ENCODE measurements around the gene MINK1. TPM values are rescaled to one million over a fixed set of nuclear protein-coding genes. Genes with fewer than 3 reads are reported as not detected.

The MINK1 gene
- total RNA-seq, 2 experiments from 2014 or later, result 40.6 to 62.5 TPM

DNA sequence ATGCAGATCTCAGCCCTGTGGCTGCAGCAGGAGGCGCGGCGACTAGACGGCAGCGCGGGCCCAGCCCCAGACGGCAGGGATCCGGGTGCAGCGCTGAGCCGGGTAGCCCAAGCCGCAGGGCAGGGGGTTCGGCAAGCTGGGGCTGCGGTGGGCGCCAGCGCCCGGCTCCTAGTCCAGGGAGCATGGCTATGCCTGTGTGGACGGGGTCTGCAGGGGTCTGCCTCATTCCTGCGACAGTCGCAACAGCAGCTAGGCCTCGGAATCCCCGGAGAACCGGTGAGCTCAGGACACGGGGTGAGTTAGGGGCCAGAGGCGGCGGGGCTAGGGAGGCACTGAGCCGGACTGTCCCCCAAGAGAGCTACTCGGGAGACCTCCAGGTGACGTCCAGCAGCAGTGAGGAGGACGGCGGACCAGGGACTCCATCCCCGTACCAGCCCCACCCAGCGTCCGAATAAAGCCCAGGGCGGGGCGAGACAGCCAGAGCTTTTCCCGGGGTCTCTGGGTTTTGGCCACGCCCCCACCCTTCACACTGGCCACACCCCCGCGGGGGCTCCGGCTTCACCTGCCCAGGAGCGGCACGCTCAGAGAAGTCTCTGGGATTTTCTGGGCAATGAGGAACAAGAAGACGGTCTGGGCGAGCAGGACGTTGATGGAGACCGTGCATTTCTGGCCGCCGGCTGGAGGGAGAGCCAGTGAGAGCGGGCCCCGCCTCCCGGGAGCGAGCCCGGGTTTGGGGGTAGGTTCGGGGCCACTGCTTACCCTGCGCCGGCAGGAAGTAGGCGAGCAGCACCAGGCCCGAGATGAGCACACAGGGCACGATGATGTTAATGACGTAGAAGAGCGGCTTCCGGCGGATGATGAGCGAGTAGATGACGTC is 67.3 kb downstream of the MINK1 start:
- no peak overlapping the region for H2AFZ ChIP-seq (ENCODE audit: low read length)
- peak overlapping the region; percentile 43 for H3K4me3 ChIP-seq (ENCODE audit: low read depth, low read length, poor library complexity, severe bottlenecking)
- H3K27ac ChIP-seq (ENCODE audit: low read depth, low read length, poor library complexity, severe bottlenecking), result no peak overlapping the region
- no TSS peak for BruUV-seq (replicated peaks)
- H3K9me3 ChIP-seq (ENCODE audit: low read length), result no peaks in the 10 kb centered on the region
- ChIA-PET CTCF (ENCODE audit: unreplicated experiment) (no interaction called here), POLR2A (interaction anchor here (0.5 kb wide), 1 partner anchor 443 kb away, joined by 3 read pairs; no protein-coding TSS in a partner anchor)
- peak; percentile 14 for DNase-seq (ENCODE audit: low spot score)
- peak overlapping the region; percentile 40 for H3K4me2 ChIP-seq (ENCODE audit: low read length)
- H3K9me2 ChIP-seq (ENCODE audit: insufficient read depth, low read length), result no peaks in the 10 kb centered on the region
- no peaks in the 10 kb centered on the region for H4K20me1 ChIP-seq (ENCODE audit: insufficient read depth, low read length)
- H3K79me2 ChIP-seq (ENCODE audit: insufficient read depth, low read depth, low read length), result no peaks in the 10 kb centered on the region
- intact Hi-C loops (cut with micrococcal nuclease; ENCODE audit: unreplicated experiment), result loop anchor here (5.0 to 10.0 kb wide), 2 partner anchors 266 to 333 kb away; no protein-coding TSS in a partner anchor
- peaks cover 17% of the 10 kb centered on the region; the same call in 1 of the 2 replicates for H3K36me3 ChIP-seq (ENCODE audit: insufficient read depth, low read length)
- peaks cover 9% of the 10 kb centered on the region for H3K4me1 ChIP-seq (ENCODE audit: insufficient read depth, low read length, poor library complexity, severe bottlenecking)
- TF ChIP-seq EZH2phosphoT487 (IDR thresholded peaks at IDR 0.05; ENCODE audit: borderline replicate concordance, low read depth, low read length) (no peak), CTCF (conservative IDR thresholded peaks at IDR 0.05; ENCODE audit: low read length) (no peak)

DNA sequence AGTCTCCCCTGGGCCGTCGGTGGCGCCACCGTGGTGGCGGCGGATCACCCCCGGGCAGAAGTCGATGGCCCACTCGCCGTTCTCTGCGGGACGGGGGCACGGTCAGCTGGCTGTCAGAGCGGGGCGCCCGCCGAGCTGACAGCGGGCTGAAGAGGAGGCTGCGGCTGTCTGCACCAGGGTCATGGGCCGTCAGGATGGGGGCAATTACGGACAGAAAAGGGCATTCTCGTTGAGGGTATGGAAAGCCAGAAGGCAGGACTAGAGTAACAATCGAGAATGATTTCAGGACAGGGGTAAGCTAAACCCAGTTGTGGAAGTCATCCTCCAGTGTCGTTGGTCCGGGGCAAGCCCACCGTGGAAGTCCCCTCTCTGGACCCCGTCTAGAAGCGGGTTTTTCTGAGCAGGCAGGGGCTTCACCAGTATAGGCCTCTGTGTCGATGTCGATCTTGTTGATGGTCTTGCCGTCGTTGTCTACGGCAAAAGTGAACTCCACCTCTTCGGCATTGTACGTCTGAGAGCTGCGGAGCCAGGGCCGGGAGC is 68.0 kb downstream of the MINK1 start:
- POLR2A ChIA-PET, result no interaction called here
- H3K27ac ChIP-seq (ENCODE audit: low read depth, low read length, poor library complexity, severe bottlenecking), result no peak overlapping the region
- DNase-seq (ENCODE audit: low spot score), result no peak
- CTCF ChIA-PET (ENCODE audit: unreplicated experiment), result no interaction called here
- H3K9me2 ChIP-seq (ENCODE audit: insufficient read depth, low read length), result no peaks in the 10 kb centered on the region
- intact Hi-C loops (cut with micrococcal nuclease; ENCODE audit: unreplicated experiment), result loop anchor here (5.0 to 10.0 kb wide), 2 partner anchors 266 to 334 kb away; no protein-coding TSS in a partner anchor
- H3K9me3 ChIP-seq (ENCODE audit: low read length), result no peaks in the 10 kb centered on the region
- peaks cover 11% of the 10 kb centered on the region; the same call in 1 of the 2 replicates for H3K36me3 ChIP-seq (ENCODE audit: insufficient read depth, low read length)
- peaks cover 9% of the 10 kb centered on the region for H3K4me1 ChIP-seq (ENCODE audit: insufficient read depth, low read length, poor library complexity, severe bottlenecking)
- peak overlapping the region; percentile 43 for H3K4me3 ChIP-seq (ENCODE audit: low read depth, low read length, poor library complexity, severe bottlenecking)
- no TSS peak for BruUV-seq (replicated peaks)
- no peaks in the 10 kb centered on the region for H4K20me1 ChIP-seq (ENCODE audit: insufficient read depth, low read length)
- peak overlapping the region; percentile 40 for H3K4me2 ChIP-seq (ENCODE audit: low read length)
- no peaks in the 10 kb centered on the region for H3K79me2 ChIP-seq (ENCODE audit: insufficient read depth, low read depth, low read length)
- TF ChIP-seq CTCF (conservative IDR thresholded peaks at IDR 0.05; ENCODE audit: low read length) (no peak), EZH2phosphoT487 (IDR thresholded peaks at IDR 0.05; ENCODE audit: borderline replicate concordance, low read depth, low read length) (no peak)
- H2AFZ ChIP-seq (ENCODE audit: low read length), result no peak overlapping the region
